Panc1 (cell line): ENCODE measurements around the gene SH3RF2. TPM values are rescaled to one million over a fixed set of nuclear protein-coding genes. Genes with fewer than 3 reads are reported as not detected.
A peak's percentile ranks its signal among the peaks of the same experiment; 100 is the strongest.

Source experiments
- ATAC-seq: fragments of 200-7000 bp; cut with Tn5 transposase; 2 replicates; pipeline ENCODE4 v1.9.1; 2020; ENCODE audit warnings: mild to moderate bottlenecking, moderate library complexity
- BruUV-seq: library from RNA; stranded (reverse); fragments of 400-500 nt; replicated peaks from 2 replicates; lab custom pipeline; 2021; lab: Mats Ljungman, UMichigan
- CTCF ChIA-PET: fragments of 300-600 bp; sonication (Branson Sonifier 250); formaldehyde crosslinking; loops from one replicate; lab custom pipeline; 2022; ENCODE audit warnings: antibody characterized with exemption; lab: Charles Lee
- POLR2A ChIA-PET: fragments of 300-600 bp; sonication (Branson Sonifier 250); formaldehyde crosslinking; loops from one replicate; lab custom pipeline; 2022; ENCODE audit warnings: antibody characterized with exemption; lab: Charles Lee
- DNase-seq: peaks from one replicate; pipeline ENCODE4 v3.0.0-alpha.2; 2010; ENCODE audit warnings: low read depth, low spot score
- H3K27ac ChIP-seq: 2 replicates; pipeline ENCODE4 v1.5.1; 2011; ENCODE audit warnings: mild to moderate bottlenecking, low read length, inconsistent platforms
- H3K27me3 ChIP-seq: fragments of 200-500 bp; sonication (Bioruptor generic); 2 replicates; pipeline ENCODE4 v1.6.0; 2014; ENCODE audit warnings: low read length, inconsistent platforms; ENCODE audit not compliant: control insufficient read depth, insufficient read depth
- H3K36me3 ChIP-seq: fragments of 200-500 bp; sonication (Bioruptor generic); 2 replicates; pipeline ENCODE4 v1.5.1; 2014; ENCODE audit warnings: inconsistent platforms, mild to moderate bottlenecking, low read length, moderate library complexity; ENCODE audit not compliant: control insufficient read depth, insufficient read depth
- H3K4me1 ChIP-seq: 2 replicates; pipeline ENCODE4 v1.5.1; 2011; ENCODE audit warnings: inconsistent platforms, mild to moderate bottlenecking, low read length, moderate library complexity; ENCODE audit not compliant: control insufficient read depth, insufficient read depth
- H3K4me3 ChIP-seq, 2 experiments: 2 replicates each; pipeline ENCODE4 v1.5.1; 2011 to 2012; ENCODE audit warnings: low read depth in 2 of 2, low read length in 2 of 2, mild to moderate bottlenecking in 2 of 2, inconsistent platforms in 1 of 2, moderate library complexity in 1 of 2
- H3K9me3 ChIP-seq: fragments of 200-500 bp; sonication (Bioruptor generic); 2 replicates; pipeline ENCODE4 v1.5.1; 2014; ENCODE audit warnings: low read depth, mild to moderate bottlenecking, inconsistent platforms, low read length, moderate library complexity; ENCODE audit not compliant: control insufficient read depth, insufficient read depth
- POLR2AphosphoS5 ChIP-seq: IDR thresholded peaks from 2 replicates; pipeline ENCODE4 v1.6.1; 2012; ENCODE audit warnings: mild to moderate bottlenecking, low read depth, low read length, moderate library complexity
- SIN3A ChIP-seq: IDR thresholded peaks from 2 replicates; pipeline ENCODE4 v1.6.1; 2012; ENCODE audit warnings: low read depth, mild to moderate bottlenecking, low read length, moderate library complexity, borderline replicate concordance; ENCODE audit not compliant: insufficient read depth
- TCF7L2 ChIP-seq: IDR thresholded peaks from 2 replicates; pipeline ENCODE4 v1.6.1; 2011; ENCODE audit warnings: mild to moderate bottlenecking, low read depth, low read length, inconsistent platforms
- in situ Hi-C: cut with HindIII; loops from 2 replicates; pipeline ENCODE4 v1.10.0; 2016; ENCODE audit warnings: low sequenced_read_pairs, low pct_unique_long_range_greater_than_20kb
- intact Hi-C: fragments of 100-400 bp; cut with micrococcal nuclease; formaldehyde crosslinking; loops from one replicate; pipeline ENCODE4 v1.10.0; 2022; ENCODE audit not compliant: unreplicated experiment
- total RNA-seq: library from RNA; stranded (reverse); gene quantifications from one replicate; pipeline ENCODE4 v1.2.1, GENCODE V29; 2021; ENCODE audit not compliant: unreplicated experiment
- TF ChIP-seq, protein P1 (sequence below): fragments of 450-650 bp; IDR thresholded peaks from 2 replicates; pipeline ENCODE4 v1.5.1; 2017; ENCODE audit warnings: mild to moderate bottlenecking
- TF ChIP-seq, protein P2 (sequence below), 2 experiments: IDR thresholded peaks; 2 replicates each; pipeline ENCODE4 v1.6.1; 2011 to 2012; ENCODE audit warnings: low read depth in 2 of 2, control low read depth in 1 of 2, low read length in 1 of 2, mild to moderate bottlenecking in 1 of 2, moderate library complexity in 1 of 2; ENCODE audit not compliant: insufficient read depth in 1 of 2

The SH3RF2 gene
- total RNA-seq, 1 experiment from 2014 or later: 23.1 TPM

DNA sequence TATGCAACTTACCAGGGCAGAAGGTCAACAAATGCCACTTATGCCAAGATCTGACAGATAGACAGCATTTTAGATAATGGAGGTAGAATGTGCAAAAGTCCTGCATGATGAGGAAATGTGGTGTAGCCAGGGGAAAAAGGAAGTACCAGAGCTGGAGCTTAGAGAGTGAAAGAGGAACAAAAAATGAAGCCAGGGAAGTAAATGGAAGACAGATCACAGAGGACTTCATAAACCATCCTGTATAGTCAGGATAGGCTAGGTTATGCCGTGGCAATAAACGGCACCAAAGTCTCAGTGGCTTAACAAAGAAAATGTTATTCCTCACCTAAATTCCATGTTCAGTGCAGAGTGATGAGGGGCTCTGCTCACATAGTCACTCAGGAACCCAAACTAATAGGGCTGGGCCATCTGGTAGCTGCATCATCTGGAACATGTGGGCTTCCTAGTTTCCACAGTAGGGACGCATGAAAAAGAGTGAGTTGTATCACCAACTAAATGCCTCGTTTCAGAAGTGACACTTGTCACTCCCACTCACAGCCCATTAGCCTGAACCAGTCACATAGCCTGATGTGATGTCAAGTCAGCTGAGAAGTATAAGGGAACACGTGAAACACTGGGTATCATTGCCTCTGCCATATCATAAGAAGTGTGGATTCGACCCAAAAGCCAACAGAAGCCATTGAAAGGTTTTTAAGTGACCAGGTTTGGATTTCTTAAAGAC is 70.3 kb downstream of the SH3RF2 start:
- ATAC-seq: peak; percentile 15; the same call in 1 of the 2 replicates

DNA sequence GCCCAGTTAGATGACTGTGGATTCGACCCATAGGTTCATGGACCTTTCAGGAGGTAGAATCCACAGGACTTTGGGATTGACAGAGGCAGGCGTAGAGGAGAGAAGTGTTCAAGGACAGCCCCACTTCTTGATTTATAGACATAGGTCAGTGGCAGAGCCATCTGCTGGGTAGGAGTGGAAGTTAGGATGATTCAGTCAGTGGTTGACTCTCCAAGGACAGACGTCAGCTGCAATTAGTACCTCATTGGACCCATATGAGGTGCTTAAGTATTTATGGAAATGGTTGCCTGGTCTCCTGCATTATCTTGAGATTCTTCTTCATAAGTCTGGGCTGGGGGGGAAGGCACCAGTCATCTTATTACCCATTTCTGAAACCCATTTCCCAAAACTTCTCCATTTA is 70.9 kb downstream of the SH3RF2 start:
- TF ChIP-seq SIN3A: no peak
- TF ChIP-seq, protein P1, sequence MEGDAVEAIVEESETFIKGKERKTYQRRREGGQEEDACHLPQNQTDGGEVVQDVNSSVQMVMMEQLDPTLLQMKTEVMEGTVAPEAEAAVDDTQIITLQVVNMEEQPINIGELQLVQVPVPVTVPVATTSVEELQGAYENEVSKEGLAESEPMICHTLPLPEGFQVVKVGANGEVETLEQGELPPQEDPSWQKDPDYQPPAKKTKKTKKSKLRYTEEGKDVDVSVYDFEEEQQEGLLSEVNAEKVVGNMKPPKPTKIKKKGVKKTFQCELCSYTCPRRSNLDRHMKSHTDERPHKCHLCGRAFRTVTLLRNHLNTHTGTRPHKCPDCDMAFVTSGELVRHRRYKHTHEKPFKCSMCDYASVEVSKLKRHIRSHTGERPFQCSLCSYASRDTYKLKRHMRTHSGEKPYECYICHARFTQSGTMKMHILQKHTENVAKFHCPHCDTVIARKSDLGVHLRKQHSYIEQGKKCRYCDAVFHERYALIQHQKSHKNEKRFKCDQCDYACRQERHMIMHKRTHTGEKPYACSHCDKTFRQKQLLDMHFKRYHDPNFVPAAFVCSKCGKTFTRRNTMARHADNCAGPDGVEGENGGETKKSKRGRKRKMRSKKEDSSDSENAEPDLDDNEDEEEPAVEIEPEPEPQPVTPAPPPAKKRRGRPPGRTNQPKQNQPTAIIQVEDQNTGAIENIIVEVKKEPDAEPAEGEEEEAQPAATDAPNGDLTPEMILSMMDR: peak; percentile 37
- DNase-seq (no peak), ATAC-seq (peak; percentile 77)
- Histone ChIP-seq H3K27me3 (no peaks in the 10 kb centered on the region), H3K36me3 (peaks cover 5% of the 10 kb centered on the region; the same call in 1 of the 2 replicates), H3K9me3 (no peaks in the 10 kb centered on the region), H3K27ac (no peak overlapping the region), H3K4me1 (no peaks in the 10 kb centered on the region), H3K4me3 (no peak overlapping the region)
- BruUV-seq: no TSS peak
- in situ Hi-C loops (no loop called here), intact Hi-C loops (no loop called here)
- POLR2A ChIA-PET: interaction anchor here (0.7 kb wide), 1 partner anchor 13 kb away, joined by 3 read pairs; no protein-coding TSS in a partner anchor
- CTCF ChIA-PET: no interaction called here

More for the DNA sequence above, 70.3 kb downstream of the SH3RF2 start:
- H3K4me1 ChIP-seq: no peaks in the 10 kb centered on the region
- no TSS peak for BruUV-seq
- TF ChIP-seq SIN3A (no peak), TCF7L2 (no peak), POLR2AphosphoS5 (no peak)
- TF ChIP-seq, protein P2, sequence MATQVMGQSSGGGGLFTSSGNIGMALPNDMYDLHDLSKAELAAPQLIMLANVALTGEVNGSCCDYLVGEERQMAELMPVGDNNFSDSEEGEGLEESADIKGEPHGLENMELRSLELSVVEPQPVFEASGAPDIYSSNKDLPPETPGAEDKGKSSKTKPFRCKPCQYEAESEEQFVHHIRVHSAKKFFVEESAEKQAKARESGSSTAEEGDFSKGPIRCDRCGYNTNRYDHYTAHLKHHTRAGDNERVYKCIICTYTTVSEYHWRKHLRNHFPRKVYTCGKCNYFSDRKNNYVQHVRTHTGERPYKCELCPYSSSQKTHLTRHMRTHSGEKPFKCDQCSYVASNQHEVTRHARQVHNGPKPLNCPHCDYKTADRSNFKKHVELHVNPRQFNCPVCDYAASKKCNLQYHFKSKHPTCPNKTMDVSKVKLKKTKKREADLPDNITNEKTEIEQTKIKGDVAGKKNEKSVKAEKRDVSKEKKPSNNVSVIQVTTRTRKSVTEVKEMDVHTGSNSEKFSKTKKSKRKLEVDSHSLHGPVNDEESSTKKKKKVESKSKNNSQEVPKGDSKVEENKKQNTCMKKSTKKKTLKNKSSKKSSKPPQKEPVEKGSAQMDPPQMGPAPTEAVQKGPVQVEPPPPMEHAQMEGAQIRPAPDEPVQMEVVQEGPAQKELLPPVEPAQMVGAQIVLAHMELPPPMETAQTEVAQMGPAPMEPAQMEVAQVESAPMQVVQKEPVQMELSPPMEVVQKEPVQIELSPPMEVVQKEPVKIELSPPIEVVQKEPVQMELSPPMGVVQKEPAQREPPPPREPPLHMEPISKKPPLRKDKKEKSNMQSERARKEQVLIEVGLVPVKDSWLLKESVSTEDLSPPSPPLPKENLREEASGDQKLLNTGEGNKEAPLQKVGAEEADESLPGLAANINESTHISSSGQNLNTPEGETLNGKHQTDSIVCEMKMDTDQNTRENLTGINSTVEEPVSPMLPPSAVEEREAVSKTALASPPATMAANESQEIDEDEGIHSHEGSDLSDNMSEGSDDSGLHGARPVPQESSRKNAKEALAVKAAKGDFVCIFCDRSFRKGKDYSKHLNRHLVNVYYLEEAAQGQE (IDR thresholded peaks at IDR 0.05; ENCODE audit: insufficient read depth in 1 of 2, low read depth in 2 of 2, low read length in 1 of 2): no peak
- TF ChIP-seq, protein P1: no peak
- no peak overlapping the region for H3K27ac ChIP-seq
- no peaks in the 10 kb centered on the region for H3K9me3 ChIP-seq
- CTCF ChIA-PET: no interaction called here
- DNase-seq: no peak
- POLR2A ChIA-PET: interaction anchor here (0.7 kb wide), 1 partner anchor 14 kb away, joined by 3 read pairs; no protein-coding TSS in a partner anchor
- H3K27me3 ChIP-seq: no peaks in the 10 kb centered on the region
- H3K36me3 ChIP-seq: peaks cover 5% of the 10 kb centered on the region; the same call in 1 of the 2 replicates
- in situ Hi-C loops (no loop called here), intact Hi-C loops (no loop called here)
- no peak overlapping the region for H3K4me3 ChIP-seq
